GM19438 (cell line): ENCODE results near the gene SLC1A7.

Experiments used
- ATAC-seq: cut with Tn5 transposase; IDR thresholded peaks from one replicate; pipeline ENCODE4 v1.9.1; 2021; ENCODE audit warnings: low read depth; ENCODE audit not compliant: unreplicated experiment

Gene SLC1A7

DNA sequence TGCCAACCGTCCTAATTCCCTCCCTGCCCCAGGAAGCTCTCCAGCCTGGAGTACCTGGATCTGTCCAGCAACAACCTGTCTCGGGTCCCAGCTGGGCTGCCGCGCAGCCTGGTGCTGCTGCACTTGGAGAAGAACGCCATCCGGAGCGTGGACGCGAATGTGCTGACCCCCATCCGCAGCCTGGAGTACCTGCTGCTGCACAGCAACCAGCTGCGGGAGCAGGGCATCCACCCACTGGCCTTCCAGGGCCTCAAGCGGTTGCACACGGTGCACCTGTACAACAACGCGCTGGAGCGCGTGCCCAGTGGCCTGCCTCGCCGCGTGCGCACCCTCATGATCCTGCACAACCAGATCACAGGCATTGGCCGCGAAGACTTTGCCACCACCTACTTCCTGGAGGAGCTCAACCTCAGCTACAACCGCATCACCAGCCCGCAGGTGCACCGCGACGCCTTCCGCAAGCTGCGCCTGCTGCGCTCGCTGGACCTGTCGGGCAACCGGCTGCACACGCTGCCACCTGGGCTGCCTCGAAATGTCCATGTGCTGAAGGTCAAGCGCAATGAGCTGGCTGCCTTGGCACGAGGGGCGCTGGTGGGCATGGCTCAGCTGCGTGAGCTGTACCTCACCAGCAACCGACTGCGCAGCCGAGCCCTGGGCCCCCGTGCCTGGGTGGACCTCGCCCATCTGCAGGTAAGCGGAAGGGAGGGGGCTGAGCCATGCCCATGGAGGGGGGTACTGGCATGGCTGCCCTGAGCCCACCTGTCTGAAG is 63.9 kb downstream of the SLC1A7 start:
- no peak for ATAC-seq

DNA sequence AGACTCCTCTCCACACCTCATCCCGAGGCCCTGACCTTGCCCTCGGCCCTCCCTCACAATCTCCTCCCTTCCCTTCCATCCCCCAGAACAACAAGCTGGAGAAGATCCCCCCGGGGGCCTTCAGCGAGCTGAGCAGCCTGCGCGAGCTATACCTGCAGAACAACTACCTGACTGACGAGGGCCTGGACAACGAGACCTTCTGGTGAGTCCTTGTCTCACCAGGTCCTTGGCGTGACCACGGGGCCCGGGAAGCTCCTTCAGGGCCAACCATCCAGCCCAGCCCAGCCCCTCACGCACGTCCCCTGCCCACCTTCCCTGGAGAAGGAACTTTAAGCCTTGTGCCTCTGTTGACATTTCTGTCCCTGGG is 64.9 kb downstream of the SLC1A7 start:
- no peak for ATAC-seq

DNA sequence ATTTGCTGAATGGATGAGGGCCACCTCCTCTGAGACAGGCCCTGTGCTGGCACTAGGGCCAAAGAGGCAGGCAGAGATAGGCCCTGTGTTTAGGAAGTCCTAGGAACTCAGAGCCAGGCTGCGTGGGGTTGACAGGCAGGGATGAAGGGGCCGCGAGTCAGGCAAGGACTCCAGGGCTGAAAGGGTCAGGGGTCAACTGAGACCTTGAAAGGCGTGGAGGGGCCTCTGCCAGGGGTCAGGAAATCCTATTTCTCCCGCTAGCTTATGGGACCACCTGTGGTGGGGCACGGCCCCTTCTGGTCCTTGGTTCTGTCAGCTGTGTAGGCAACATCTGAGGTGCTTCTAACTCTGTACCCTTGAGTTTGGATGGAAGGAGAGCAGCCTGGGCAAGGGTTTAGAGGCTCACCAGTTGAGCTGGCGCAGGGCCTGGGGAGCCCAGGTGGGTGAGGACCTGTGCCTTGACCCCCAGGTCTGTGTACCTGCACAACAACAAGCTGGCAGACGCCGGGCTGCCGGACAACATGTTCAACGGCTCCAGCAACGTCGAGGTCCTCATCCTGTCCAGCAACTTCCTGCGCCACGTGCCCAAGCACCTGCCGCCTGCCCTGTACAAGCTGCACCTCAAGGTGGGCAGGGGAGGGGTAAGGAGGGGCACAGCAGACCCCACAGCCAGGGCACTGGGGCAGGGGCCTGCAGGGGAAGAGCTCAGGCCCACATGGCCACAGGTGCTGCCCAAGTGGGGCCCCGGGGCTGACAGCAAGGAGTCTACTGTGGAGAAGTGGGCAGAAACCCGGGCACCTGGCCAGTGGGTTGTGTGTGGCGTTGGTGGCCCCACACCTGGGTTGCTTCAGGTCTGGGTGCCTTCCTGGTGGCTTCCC is 65.5 kb downstream of the SLC1A7 start:
- no peak for ATAC-seq

DNA sequence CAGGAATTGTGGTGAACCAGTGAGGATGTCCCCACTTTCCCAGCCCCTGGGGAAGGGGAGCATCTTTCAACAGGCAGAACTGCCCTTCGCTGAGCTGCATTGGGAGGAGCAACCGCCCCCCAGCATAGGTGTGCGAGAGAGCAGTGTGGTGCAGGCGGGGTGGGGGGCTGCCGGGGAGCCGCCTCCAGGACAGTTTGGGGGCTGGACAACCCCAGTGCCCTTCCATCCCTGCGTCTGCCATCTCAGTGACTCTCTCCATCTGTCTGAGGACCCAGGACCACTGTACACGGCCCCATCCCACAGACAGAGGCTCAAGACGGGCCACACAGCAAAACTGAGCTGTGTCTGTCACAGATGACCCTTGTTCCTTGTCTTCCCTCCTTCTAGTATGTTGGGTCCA is 66.3 kb downstream of the SLC1A7 start:
- ATAC-seq, result no peak

DNA sequence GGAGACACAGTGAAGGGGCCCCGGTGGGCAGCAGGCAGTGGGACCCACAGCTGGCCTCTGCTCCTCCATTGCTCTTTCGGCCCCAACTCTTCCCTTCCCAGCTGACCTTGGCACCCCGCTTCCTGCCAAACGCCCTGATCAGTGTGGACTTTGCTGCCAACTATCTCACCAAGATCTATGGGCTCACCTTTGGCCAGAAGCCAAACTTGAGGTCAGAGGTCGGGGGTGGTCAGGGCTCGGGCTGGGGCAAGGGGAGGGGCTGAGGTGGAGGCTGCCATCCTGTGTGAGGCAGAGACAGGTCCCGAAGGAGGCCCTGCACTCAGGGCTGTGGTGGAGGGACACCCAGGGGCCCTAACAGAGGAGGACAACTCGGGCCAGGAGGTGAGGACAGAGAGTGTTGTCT is 66.7 kb downstream of the SLC1A7 start:
- no peak for ATAC-seq

DNA sequence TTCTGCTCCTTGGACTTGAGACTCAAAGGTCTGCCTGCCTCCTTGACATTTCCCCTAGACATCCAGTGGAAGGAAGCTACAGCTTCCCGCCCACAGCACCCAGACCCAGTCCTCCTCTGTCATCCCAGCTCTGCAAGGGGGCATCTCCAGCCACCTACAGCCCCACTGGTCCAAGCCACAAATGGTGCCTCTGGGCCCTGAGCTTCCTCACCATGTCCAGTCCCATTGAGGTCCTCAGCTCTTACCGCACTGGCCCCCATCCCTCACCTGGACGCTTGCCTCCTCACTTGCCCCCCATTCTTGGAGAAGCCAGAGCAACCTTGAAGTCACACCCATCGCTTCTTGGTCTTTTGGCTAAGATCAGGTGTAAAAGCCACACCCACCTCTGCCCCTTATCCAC is 67.2 kb downstream of the SLC1A7 start:
- ATAC-seq, result no peak

DNA sequence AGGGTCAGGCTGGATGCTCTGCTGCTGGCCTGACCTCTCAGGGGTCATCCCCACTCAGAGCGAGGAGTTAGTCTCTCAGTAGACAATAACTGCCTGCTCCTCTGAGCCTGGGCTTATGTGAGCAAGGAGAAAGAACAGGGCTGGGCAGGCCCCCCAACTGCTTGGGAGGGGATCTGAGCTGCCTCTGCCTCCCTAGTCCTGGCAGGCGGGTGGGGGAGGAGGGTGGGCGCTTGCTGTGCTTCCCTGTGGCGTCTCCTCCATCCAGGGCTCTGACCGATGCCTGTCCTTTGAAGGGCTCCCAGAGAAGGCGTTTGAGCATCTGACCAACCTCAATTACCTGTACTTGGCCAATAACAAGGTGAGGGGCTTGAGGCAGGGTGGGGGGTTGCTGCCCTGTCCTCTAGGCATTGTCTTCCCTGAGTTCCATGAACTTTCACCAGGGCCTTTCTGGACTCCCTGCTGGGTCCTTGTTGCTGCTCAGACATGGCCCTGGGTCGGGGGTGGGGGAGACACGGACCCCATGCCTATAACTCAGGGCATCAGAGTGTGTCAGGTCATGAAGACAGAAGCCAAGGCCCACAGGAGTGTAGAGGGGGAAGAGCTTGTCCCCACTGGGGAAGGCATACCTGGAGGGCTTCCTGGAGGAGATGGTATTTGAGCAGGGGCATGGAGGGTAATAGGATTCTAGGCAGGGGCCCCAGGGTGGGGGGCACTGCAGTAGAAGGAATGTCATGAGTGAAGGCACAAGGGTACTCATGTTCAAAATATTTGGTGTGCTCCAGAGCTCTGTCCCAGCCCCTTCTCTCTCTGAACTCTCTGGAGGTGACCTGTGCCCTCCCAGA is 67.9 kb downstream of the SLC1A7 start:
- no peak for ATAC-seq

DNA sequence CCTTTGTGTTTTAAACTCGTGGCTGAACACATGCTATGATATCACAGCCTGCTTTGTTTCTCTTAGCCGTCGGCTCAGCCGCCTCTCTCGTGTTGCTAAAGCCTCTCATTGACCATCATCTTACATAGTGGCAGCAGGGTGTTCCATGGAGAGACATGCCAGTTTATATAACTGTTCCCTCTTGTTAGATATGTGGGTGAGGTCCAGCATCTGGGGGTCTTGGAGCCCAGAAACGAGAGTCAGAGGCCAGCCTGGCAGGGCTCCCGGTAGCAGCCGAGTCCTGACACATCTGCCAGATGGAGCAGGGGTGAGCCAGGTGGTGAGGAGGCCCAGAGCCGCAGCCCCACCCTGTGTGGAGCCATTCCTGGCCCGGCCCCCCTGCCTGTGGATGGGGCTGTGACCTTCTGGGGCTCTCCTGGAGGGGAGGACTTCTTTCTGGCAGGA is 68.5 kb downstream of the SLC1A7 start:
- no peak for ATAC-seq

DNA sequence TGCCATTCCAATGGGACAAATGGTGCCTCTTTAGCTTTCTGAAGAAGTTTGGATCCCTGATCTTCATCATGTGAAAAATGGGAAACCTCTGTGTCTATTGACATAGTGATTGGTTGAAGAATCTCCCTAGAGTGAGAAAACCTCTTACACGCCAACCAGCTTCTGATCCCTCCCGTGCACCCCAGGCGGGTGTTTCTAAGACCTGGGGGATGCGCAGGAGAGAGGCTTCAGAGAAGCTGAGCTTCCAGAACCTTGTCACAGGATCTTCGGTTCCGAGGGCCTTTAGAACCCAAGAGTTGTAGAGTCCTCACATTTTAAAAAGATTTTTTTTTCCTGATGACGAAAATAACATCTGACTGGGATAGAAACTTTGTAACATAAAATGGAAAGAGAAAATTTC is 69.2 kb downstream of the SLC1A7 start:
- ATAC-seq, result no peak

DNA sequence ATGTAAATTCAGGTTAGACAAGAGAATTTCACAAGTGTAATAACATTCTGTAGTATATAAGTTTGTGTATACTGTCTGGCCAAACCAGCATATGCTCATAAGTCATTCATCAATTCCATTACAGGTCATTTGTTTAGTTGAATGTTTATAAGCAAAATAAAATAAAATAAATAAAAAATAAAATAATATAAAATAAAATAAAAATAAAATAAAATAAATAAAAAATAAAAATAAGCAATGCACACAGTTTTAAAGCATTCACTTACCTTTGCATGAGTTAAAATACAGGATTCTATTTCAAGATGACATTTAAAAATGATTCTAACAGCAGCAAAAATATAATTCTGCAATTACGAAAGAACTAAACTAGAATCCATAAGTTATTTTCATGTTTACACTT is 70.5 kb downstream of the SLC1A7 start:
- no peak for ATAC-seq

DNA sequence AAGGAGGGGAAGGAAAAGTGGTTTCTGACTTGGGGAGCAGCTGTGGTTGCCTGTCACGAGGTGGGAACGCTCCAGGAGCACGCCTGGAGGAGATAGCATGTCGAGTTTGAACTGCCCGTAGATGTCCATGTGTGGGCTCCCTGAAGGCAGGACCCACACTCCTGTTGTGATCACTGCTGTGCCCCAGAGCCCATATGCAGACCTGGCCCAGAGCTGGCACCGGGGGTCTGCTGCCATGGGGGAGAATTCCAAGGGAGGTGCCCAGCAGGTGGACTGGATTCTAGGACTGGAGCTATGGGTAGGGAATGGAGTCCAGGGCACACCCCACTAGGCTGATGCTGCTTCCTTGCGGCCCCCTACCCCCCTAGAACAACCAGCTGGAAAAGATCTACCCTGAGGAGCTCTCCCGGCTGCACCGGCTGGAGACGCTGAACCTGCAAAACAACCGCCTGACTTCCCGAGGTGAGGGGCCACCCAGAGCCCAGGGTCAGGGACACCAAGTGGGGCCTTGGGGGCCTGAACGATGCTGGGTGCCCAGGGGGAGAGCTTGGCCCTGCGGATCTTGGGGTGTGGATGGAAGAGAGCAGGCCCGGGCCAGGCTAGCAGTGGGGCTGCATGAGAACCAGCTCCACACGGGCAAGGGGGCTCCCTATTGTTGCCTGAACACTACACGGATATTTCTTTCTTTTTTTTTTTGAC is 71.1 kb downstream of the SLC1A7 start:
- ATAC-seq, result no peak

DNA sequence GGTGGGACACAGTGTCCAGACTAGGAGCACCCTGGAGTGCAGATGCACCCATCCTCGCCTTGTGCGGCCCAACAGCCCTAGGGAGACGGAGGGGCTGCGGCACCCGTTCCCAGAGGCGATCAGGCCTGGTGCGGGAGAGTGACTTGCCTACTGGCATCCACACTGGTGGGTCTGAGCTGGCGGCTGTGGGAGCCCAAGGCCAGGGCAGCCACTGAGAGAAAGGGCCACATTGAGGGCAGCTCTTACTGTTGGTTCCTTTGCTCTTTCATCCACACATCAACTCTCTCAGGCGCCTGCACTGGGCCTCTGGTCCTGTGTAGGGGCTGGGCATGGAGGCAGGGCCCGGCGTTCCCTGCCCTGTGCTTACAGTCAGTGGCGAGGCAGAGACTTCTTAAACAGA is 71.8 kb downstream of the SLC1A7 start:
- no peak for ATAC-seq

DNA sequence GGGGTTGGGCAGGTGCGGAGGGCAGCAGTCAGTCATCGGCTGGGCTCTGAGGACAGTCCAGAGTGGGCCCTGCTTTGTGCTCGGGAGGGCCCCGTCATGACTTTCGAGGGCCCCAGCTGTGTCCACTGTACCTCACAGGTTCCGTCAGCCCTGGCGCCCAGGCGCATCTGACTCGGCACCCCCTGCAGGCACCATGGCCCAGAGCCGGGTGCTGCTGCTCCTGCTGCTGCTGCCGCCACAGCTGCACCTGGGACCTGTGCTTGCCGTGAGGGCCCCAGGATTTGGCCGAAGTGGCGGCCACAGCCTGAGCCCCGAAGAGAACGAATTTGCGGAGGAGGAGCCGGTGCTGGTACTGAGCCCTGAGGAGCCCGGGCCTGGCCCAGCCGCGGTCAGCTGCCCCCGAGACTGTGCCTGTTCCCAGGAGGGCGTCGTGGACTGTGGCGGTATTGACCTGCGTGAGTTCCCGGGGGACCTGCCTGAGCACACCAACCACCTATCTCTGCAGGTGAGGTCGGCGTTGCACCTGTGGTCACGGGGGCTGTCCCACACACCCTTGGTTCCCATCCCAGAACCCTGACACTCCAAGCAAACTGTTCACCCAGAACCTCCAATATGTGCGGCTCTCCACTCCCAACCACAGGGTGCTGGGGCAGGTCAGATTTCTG is 72.6 kb downstream of the SLC1A7 start:
- ATAC-seq, result no peak

DNA sequence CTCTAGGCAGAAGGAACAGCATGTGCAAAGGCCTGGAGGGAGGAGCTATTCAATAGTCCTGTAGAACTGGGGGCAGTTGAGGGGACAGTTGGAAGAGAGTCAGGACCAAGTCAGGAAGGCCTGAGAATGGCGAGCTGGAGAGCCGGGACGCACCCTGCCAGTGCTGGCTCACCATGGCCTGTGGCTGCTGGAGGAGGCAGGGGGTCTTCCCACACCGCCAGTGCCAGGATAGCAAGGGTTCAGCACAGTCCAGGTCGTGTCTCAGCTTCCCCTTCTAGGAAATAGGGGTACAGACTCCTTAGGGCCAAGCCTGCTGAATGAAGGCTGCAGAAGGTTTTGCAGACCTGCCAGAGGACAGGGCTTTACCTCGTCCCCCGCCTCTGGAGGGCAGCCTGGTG is 73.2 kb downstream of the SLC1A7 start:
- no peak for ATAC-seq

DNA sequence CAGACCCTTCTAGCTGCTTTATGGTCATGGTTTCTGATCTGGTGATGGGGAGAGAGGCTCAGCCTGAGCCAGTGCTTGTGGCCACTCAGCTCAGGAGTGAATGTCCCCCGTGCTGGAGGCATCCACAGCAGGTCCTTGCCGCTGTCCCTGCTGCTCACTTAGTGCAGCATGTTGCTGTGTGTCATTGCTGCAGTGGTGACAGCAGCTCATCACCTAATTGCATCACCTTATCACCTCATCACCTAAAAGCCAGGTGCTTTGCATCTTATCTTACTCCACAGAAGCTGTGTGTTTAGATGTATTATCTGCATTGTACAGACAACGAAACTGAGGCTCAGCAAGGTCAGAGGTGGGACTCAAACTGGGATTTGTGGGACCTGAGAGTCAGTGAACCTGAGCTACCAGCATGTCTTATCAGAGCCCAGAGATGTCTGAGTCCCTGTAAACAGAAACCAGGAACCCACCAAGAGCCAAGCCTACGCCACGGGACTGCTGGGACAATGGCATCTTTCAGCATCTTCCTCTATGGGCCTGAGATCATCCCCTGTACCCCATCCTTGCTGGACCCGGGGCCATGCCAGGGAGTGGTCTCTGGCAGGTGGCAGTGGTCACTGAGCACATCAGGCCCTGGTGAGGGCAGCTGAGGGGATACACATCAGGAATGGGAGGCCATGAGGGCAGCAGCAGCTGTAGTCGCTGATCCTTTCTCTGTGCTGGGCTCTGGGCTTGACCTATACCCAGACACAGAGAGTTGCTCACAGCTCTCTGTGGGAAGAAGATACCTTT is 73.9 kb downstream of the SLC1A7 start:
- ATAC-seq, result no peak

DNA sequence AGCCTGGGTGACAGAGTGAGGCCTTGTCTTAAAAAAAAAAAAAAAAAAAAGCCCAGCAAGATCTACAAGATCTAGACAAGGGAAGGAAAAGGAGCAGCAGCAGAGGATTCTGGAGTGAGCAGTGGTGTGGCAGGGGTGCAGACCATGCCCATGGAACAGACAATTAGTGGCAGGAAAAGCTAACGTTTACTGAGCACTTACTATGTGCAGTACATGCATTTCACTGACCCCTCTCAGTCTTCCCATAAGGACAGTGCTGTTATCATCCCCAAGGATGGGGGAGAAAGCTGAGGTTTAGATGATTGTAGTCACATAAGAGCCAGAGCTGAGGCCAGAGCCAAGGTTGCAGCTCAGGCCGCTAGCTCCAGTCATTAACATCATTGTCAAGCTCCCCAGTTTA is 74.6 kb downstream of the SLC1A7 start:
- no peak for ATAC-seq

DNA sequence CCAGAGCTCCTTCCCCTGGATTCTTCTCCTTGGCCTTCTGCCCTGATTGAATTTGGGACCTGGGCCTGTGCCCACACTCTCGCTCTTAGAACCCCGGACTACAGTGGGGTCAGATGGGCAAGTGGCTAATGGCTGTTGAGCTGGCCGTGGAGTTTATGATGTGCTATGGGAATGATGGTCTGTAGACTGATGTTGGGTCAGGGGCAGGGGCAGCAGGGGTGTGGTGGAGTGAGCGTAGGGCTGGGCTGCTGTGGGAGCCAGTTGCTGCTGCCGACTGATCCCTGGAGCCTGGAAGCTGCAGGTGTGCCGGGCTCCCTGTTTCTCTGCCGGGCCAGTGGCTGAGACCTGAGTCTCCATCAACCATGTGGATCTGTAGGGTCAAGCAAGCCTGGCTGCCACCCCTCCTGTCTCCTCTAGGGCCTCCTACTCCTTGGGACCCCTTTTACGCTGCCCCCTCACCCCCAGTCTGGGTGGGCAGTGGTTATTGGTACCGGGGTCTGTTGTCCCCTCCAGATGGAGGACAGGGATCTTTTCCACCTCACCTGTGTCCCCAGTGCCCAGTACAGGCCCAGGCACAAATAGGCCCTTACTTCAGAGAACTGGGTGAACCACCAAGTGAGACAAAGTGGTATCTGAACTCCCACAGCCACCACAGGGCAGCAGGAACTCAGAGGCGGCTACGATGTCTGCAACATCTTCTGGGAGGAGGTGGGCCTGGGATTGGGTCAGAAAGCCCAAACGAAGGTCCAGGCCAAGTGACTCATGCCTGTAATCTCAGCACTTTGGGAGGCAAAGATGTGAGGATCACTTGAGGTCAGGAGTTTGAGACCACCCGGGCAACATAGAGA is 75.3 kb downstream of the SLC1A7 start:
- ATAC-seq, result no peak

DNA sequence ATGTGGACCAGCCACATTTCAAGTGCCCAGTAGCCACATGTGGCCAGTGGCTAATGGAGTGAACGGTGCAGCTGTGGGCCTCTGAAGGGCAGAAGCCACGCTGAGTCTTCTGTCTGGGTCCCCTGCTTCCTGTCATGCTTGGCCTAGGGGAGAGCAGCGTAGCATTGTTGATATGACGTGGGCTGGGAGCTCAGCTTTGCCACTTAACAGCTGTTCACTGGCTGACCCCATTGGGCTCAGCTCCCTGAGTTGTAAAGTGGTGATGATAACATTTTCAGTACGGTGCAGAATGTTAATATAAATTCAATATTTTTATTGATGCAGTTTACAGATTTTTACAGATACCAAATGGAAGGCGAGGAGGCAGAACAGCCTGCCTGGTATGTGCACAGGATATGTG is 76.0 kb downstream of the SLC1A7 start:
- ATAC-seq, result no peak
